ENCODE results near the gene FBLL1.

DNA sequence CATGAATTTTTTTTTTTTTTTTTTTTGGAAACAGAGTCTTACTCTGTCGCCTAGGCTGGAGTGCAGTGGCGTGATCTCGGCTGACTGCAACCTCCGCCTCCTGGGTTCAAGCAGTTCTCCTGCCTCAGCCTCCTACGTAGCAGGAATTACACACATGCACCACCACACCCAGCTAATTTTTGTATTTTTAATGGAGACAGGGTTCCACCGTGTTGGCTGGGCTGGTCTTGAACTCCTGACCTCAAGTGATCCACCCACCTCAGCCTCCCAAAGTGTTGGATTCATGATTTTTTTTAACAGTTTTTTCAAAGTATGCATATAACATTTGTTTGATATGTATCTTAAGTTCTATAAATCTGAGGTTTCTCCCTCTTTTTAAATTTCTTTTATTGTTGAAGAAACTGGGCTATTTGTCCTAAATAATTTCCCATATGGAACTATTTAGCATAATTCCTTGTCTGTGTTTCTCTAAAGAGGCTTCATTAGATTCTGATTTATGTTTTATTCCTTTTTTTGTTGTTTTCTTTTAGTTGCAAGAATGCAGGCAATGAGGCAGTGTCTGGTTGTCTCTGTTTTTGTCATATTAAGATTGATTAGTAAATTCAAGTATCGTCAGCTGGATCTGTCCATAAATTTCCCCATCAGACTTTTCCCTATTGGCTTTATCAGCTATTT lies 26.4 kb upstream of the FBLL1 start:
- TF ChIP-seq, protein P1, sequence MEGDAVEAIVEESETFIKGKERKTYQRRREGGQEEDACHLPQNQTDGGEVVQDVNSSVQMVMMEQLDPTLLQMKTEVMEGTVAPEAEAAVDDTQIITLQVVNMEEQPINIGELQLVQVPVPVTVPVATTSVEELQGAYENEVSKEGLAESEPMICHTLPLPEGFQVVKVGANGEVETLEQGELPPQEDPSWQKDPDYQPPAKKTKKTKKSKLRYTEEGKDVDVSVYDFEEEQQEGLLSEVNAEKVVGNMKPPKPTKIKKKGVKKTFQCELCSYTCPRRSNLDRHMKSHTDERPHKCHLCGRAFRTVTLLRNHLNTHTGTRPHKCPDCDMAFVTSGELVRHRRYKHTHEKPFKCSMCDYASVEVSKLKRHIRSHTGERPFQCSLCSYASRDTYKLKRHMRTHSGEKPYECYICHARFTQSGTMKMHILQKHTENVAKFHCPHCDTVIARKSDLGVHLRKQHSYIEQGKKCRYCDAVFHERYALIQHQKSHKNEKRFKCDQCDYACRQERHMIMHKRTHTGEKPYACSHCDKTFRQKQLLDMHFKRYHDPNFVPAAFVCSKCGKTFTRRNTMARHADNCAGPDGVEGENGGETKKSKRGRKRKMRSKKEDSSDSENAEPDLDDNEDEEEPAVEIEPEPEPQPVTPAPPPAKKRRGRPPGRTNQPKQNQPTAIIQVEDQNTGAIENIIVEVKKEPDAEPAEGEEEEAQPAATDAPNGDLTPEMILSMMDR (IDR thresholded peaks at IDR 0.05), result no peak
- TF ChIP-seq POLR2A (IDR thresholded peaks at IDR 0.05), result no peak

Measured in right lobe of liver (tissue), 4 donors.